H1 (cell line): Measurements from ENCODE around the gene PSPN. TPM values are rescaled to one million over a fixed set of nuclear protein-coding genes. Genes with fewer than 3 reads are reported as not detected.

Experiments
- SIRT6 ChIP-seq: IDR thresholded peaks from one replicate; pipeline ENCODE4 v1.7.1; 2012; ENCODE audit warnings: low read length, inconsistent platforms
- polyA plus RNA-seq, 7 experiments: library from polyadenylated mRNA; depleted of rRNA in 3 of 7; stranded (reverse) in 5 of 7; unstranded in 2 of 7; fragments of >200 nt in 5 of 7; fragments of 200-250 nt in 2 of 7; gene quantifications; 1 replicate in 5 of 7; 2 replicates in 1 of 7; 4 replicates in 1 of 7; pipeline versions ENCODE4 v1.2.1 to v1.2.3, GENCODE V29; 2011 to 2013; ENCODE audit warnings: missing spikeins in 2 of 7, mixed read lengths in 2 of 7
- total RNA-seq: library from RNA; stranded (reverse); fragmentation: NEBNext Ultra II Directional; extraction: Animal tissue kit (Norgen Biotek cat#: 25700); gene quantifications from 2 replicates; pipeline ENCODE4 v1.2.1, GENCODE V29; 2021

Gene PSPN
- total and polyA plus RNA-seq, 2 of the 8 experiments (the other 6 are each of a cell fraction or from before 2014, with no cell fraction given): 1.0 to 2.1 TPM

DNA sequence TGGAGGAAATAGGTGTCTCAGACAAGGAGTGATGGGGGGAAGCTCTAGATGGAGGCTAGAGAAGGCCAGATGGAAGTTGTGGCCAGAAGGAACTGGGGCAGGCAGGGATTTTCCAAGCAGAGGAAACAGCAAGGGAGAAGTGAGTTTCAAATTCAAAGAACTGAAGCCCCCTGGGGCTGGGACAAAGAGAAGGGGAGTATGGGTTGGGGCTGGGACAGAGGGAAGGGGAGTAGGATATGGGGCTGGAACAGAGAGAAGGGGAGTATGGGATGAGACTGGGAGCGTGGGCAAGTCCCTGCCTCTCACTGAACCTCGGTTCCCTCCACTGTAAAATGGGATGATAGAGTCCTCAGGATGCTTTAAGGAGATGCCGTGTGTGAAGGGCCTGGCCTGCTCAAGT, 19.1 kb upstream of the PSPN start (continued):
- TF ChIP-seq SIRT6: no peak
